PC-9 (cell line): ENCODE results near the gene LRP8.

ENCODE experiments used
- CTCF ChIP-seq: fragments of 200-600 bp; sonication (generic); conservative IDR thresholded peaks from 2 replicates; pipeline ENCODE4 v1.6.1; 2017; ENCODE audit warnings: mixed run types, antibody characterized with exemption, mild to moderate bottlenecking, moderate library complexity
- EZH2 ChIP-seq: fragments of 200-600 bp; sonication (generic); IDR thresholded peaks from 2 replicates; pipeline ENCODE4 v1.8.0; 2017; ENCODE audit warnings: antibody characterized with exemption, low read depth

GRCh38 chr1:53260631-53261247 lies 67.1 kb downstream of the LRP8 start:
- TF ChIP-seq CTCF (no peak), EZH2 (no peak)
